Endothelial cell of umbilical vein (primary cell): ENCODE results near the gene RAB3GAP1. TPM values are rescaled to one million over a fixed set of nuclear protein-coding genes. Genes with fewer than 3 reads are reported as not detected.

Experiments
- BruUV-seq: library from RNA; stranded (reverse); fragments of 400-500 nt; replicated peaks from 2 replicates; lab custom pipeline; 2021; lab: Mats Ljungman, UMichigan
- CTCF ChIA-PET: fragments of 300-600, 350-600 bp; sonication (Branson Sonifier 250); formaldehyde crosslinking; loops from one replicate; lab custom pipeline; 2021; ENCODE audit warnings: antibody characterized with exemption, inconsistent platforms; lab: Charles Lee
- POLR2A ChIA-PET: fragments of 300-600, 350-600 bp; sonication (Branson Sonifier 250); formaldehyde crosslinking; loops from one replicate; lab custom pipeline; 2021; ENCODE audit warnings: antibody characterized with exemption, inconsistent platforms; lab: Charles Lee
- DNase-seq: peaks from one replicate; pipeline ENCODE4 v3.0.0-alpha.2; 2011; ENCODE audit warnings: low read depth, low spot score
- FAIRE-seq: peaks from 2 replicates; lab custom pipeline; 2011; peaks lifted over from hg19 to GRCh38; lab: Jason Lieb, UNC
- H2AFZ ChIP-seq: 2 replicates; pipeline ENCODE4 v1.6.0; 2012; ENCODE audit warnings: low read depth, low read length, control low read depth, inconsistent platforms
- H3K27ac ChIP-seq: 2 replicates; pipeline ENCODE4 v1.5.1; 2011; ENCODE audit warnings: low read depth, mild to moderate bottlenecking, control low read depth, low read length, moderate library complexity; ENCODE audit not compliant: insufficient read depth
- H3K27me3 ChIP-seq, 2 experiments: 2 replicates each; pipeline versions ENCODE4 v1.6.0 to v1.6.1; 2011; ENCODE audit warnings: low read length in 2 of 2, mixed read lengths in 1 of 2; ENCODE audit not compliant: control insufficient read depth in 2 of 2, insufficient read depth in 2 of 2
- H3K36me3 ChIP-seq, 2 experiments: 2 replicates in 1 of 2; 3 replicates in 1 of 2; pipeline ENCODE4 v1.5.1; 2011; ENCODE audit warnings: low read length in 2 of 2, mild to moderate bottlenecking in 1 of 2, moderate library complexity in 1 of 2; ENCODE audit not compliant: control insufficient read depth in 2 of 2, insufficient read depth in 2 of 2; ENCODE audit errors: extremely low read depth in 1 of 2
- H3K4me1 ChIP-seq: 3 replicates; pipeline ENCODE4 v1.5.1; 2011; ENCODE audit warnings: mild to moderate bottlenecking, low read length; ENCODE audit not compliant: control insufficient read depth, insufficient read depth; ENCODE audit errors: extremely low read depth
- H3K4me2 ChIP-seq: 2 replicates; pipeline ENCODE4 v1.6.1; 2011; ENCODE audit warnings: low read length, control low read depth, mixed read lengths; ENCODE audit not compliant: insufficient read depth
- H3K4me3 ChIP-seq, 3 experiments: fragments of 200-600 bp in 1 of 3; sonication (generic), shearing (Covaris generic) in 1 of 3; replicated peaks in 1 of 3; 2 replicates each; pipeline ENCODE4 v1.5.1; 2011 to 2016; ENCODE audit warnings: control low read depth in 3 of 3, low read length in 3 of 3, mild to moderate bottlenecking in 2 of 3, inconsistent platforms in 1 of 3, low read depth in 1 of 3, moderate library complexity in 1 of 3; ENCODE audit not compliant: insufficient read depth in 1 of 3
- H3K79me2 ChIP-seq: 2 replicates; pipeline ENCODE4 v1.6.0; 2012; ENCODE audit warnings: low read length, inconsistent platforms; ENCODE audit not compliant: control insufficient read depth, insufficient read depth
- H3K9ac ChIP-seq: replicated peaks from 2 replicates; pipeline ENCODE3; 2011; ENCODE audit warnings: low read length, control low read depth; ENCODE audit not compliant: insufficient read depth; ENCODE audit errors: extremely low read depth
- H3K9me1 ChIP-seq: replicated peaks from 3 replicates; pipeline ENCODE4 v1.6.0; 2011; ENCODE audit warnings: mild to moderate bottlenecking, low read length; ENCODE audit not compliant: control insufficient read depth, insufficient read depth; ENCODE audit errors: extremely low read depth
- H3K9me3 ChIP-seq: replicated peaks from 2 replicates; pipeline ENCODE4 v1.5.1; 2012; ENCODE audit warnings: low read length, inconsistent platforms; ENCODE audit not compliant: control insufficient read depth, insufficient read depth
- H4K20me1 ChIP-seq: replicated peaks from 2 replicates; pipeline ENCODE3; 2011; ENCODE audit warnings: mild to moderate bottlenecking, low read length; ENCODE audit not compliant: control insufficient read depth, insufficient read depth; ENCODE audit errors: extremely low read depth
- EZH2 ChIP-seq: IDR thresholded peaks from 2 replicates; pipeline ENCODE4 v1.6.1; 2012; ENCODE audit warnings: borderline replicate concordance, low read depth, mild to moderate bottlenecking, moderate library complexity, low read length, inconsistent platforms; ENCODE audit not compliant: severe bottlenecking
- FOS ChIP-seq: IDR thresholded peaks from 2 replicates; pipeline ENCODE4 v1.6.1; 2011; ENCODE audit warnings: mild to moderate bottlenecking, low read length, moderate library complexity, borderline replicate concordance; ENCODE audit not compliant: insufficient read depth
- GATA2 ChIP-seq: IDR thresholded peaks from 2 replicates; pipeline ENCODE4 v1.7.0; 2011; ENCODE audit warnings: low read depth, mild to moderate bottlenecking, moderate library complexity, mixed read lengths, low read length; ENCODE audit not compliant: insufficient read length, insufficient read depth
- JUN ChIP-seq: IDR thresholded peaks from 2 replicates; pipeline ENCODE4 v1.6.1; 2011; ENCODE audit warnings: borderline replicate concordance, low read depth; ENCODE audit not compliant: insufficient read length, insufficient read depth
- MAX ChIP-seq: IDR thresholded peaks from 2 replicates; pipeline ENCODE4 v1.6.1; 2011; ENCODE audit not compliant: insufficient read depth, insufficient read length
- MYC ChIP-seq: IDR thresholded peaks from one replicate; pipeline ENCODE4 v1.6.1; 2011; ENCODE audit warnings: mild to moderate bottlenecking, low read depth, low read length
- POLR2A ChIP-seq: IDR thresholded peaks from 2 replicates; pipeline ENCODE4 v1.6.1; 2012; ENCODE audit warnings: low read depth, mild to moderate bottlenecking, control low read depth, low read length
- POLR2AphosphoS5 ChIP-seq: IDR thresholded peaks from 2 replicates; pipeline ENCODE4 v1.6.1; 2012; ENCODE audit warnings: low read depth, mild to moderate bottlenecking, control low read depth, low read length, moderate library complexity; ENCODE audit not compliant: insufficient read depth
- dilution Hi-C: fragments of 300-500 bp; cut with MboI; formaldehyde crosslinking; loops from one replicate; pipeline ENCODE4 v1.15.0; 2019; ENCODE audit warnings: low sequenced_read_pairs; ENCODE audit not compliant: extremely low pct_ligation_motif_present
- intact Hi-C: fragments of 100-400 bp; cut with micrococcal nuclease; formaldehyde crosslinking; loops from one replicate; pipeline ENCODE4 v1.10.0; 2022
- polyA plus RNA-seq, 4 experiments: library from polyadenylated mRNA; depleted of rRNA in 3 of 4; stranded (reverse) in 3 of 4; unstranded in 1 of 4; fragments of >200 nt; gene quantifications; 2 replicates each; pipeline versions ENCODE4 v1.2.1 to v1.2.3, GENCODE V29; 2011 to 2012; ENCODE audit warnings: missing spikeins in 1 of 4
- total RNA-seq: library from RNA; stranded (reverse); gene quantifications from 2 replicates; pipeline ENCODE4 v1.2.3, GENCODE V29; 2021
- TF ChIP-seq, protein P1 (sequence below), 2 donors: IDR thresholded peaks; 1 replicate in 1 of 2; 2 replicates in 1 of 2; pipeline ENCODE4 v1.5.1; 2011; ENCODE audit warnings: low read length in 2 of 2, mild to moderate bottlenecking in 2 of 2, moderate library complexity in 2 of 2, control low read depth in 1 of 2, inconsistent platforms in 1 of 2, low read depth in 1 of 2; ENCODE audit not compliant: insufficient read depth in 1 of 2; ENCODE audit errors: extremely low read depth in 1 of 2

RAB3GAP1 gene
- total and polyA plus RNA-seq, 2 donors (not counting 3 experiments of a cell fraction or from before 2014, with no cell fraction given) = 14.9 to 39.5 TPM

GRCh38 chr2:135162786-135163185, 110.7 kb downstream of the RAB3GAP1 start:
- Histone ChIP-seq H3K4me1 (no peaks in the 10 kb centered on the region), H2AFZ (no peak overlapping the region), H3K9me1 (no peaks in the 10 kb centered on the region), H3K27ac (no peak overlapping the region), H3K4me2 (no peak overlapping the region), H3K36me3 (peaks cover 2 to 4% of the 10 kb centered on the region in 2 experiments), H3K9ac (no peak overlapping the region), H4K20me1 (no peaks in the 10 kb centered on the region), H3K9me3 (no peaks in the 10 kb centered on the region), H3K79me2 (peaks cover 2% of the 10 kb centered on the region), H3K27me3 (no peaks in the 10 kb centered on the region), H3K4me3 (no peak overlapping the region)
- TF ChIP-seq MYC (no peak), POLR2AphosphoS5 (no peak), JUN (no peak), EZH2 (no peak)
- BruUV-seq = no TSS peak
- POLR2A ChIA-PET = no interaction called here
- intact Hi-C loops (loop anchor here (10.0 kb wide), 1 partner anchor 158 kb away; no protein-coding TSS in a partner anchor), dilution Hi-C loops (no loop called here)
- FAIRE-seq (peak; percentile 28), DNase-seq (no peak)
- CTCF ChIA-PET = interaction anchor here (0.5 kb wide), 1 partner anchor 115 kb away, joined by 3 read pairs; no protein-coding TSS in a partner anchor

DNA sequence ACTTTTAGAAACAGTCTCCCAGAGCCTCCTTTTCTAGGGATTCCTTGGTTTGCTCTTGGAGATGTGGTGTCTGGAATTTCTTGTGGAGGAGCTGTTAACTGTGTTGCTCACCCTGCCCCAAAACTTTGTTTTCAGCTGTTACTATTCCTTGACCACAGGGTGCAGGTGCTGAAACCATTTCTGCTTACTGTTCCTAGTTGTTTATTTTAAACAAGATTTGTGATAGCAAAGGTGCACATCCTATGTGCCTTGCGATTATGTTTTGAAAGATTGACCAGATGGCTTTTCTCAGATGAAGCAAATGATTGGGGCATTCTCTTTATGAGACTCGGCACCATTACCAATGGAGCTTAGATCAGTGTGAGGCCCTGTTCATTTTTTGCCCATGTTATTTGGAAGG, 111.2 kb downstream of the RAB3GAP1 start:
- FAIRE-seq = no peak
- H3K27me3 ChIP-seq = no peaks in the 10 kb centered on the region
- BruUV-seq = no TSS peak
- no peaks in the 10 kb centered on the region for H3K4me1 ChIP-seq
- no peak overlapping the region for H3K9ac ChIP-seq
- no peak overlapping the region for H3K4me2 ChIP-seq
- no peak overlapping the region for H2AFZ ChIP-seq
- H3K9me1 ChIP-seq = no peaks in the 10 kb centered on the region
- H3K9me3 ChIP-seq = no peaks in the 10 kb centered on the region
- H3K4me3 ChIP-seq = no peak overlapping the region
- dilution Hi-C loops (no loop called here), intact Hi-C loops (loop anchor here (10.0 kb wide), 1 partner anchor 159 kb away; no protein-coding TSS in a partner anchor)
- no peak for DNase-seq
- peaks cover 4 to 6% of the 10 kb centered on the region in 2 experiments for H3K36me3 ChIP-seq
- TF ChIP-seq POLR2AphosphoS5 = no peak
- TF ChIP-seq FOS = no peak
- no peak for TF ChIP-seq EZH2
- no peak for TF ChIP-seq GATA2
- TF ChIP-seq, protein P1, sequence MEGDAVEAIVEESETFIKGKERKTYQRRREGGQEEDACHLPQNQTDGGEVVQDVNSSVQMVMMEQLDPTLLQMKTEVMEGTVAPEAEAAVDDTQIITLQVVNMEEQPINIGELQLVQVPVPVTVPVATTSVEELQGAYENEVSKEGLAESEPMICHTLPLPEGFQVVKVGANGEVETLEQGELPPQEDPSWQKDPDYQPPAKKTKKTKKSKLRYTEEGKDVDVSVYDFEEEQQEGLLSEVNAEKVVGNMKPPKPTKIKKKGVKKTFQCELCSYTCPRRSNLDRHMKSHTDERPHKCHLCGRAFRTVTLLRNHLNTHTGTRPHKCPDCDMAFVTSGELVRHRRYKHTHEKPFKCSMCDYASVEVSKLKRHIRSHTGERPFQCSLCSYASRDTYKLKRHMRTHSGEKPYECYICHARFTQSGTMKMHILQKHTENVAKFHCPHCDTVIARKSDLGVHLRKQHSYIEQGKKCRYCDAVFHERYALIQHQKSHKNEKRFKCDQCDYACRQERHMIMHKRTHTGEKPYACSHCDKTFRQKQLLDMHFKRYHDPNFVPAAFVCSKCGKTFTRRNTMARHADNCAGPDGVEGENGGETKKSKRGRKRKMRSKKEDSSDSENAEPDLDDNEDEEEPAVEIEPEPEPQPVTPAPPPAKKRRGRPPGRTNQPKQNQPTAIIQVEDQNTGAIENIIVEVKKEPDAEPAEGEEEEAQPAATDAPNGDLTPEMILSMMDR (IDR thresholded peaks at IDR 0.05; ENCODE audit: extremely low read depth in 1 of 2, insufficient read depth in 1 of 2, low read depth in 1 of 2, low read length in 2 of 2) = no peak
- TF ChIP-seq JUN = no peak
- no peak for TF ChIP-seq POLR2A
- no peak for TF ChIP-seq MAX
- no peak for TF ChIP-seq MYC
- peaks cover 2% of the 10 kb centered on the region for H3K79me2 ChIP-seq
- CTCF ChIA-PET = interaction anchor here (0.5 to 1.6 kb wide), 3 partner anchors 9 to 547 kb away, joined by 3 to 7 read pairs (median 3); no protein-coding TSS in a partner anchor
- H4K20me1 ChIP-seq = no peaks in the 10 kb centered on the region
- H3K27ac ChIP-seq = no peak overlapping the region
- POLR2A ChIA-PET = no interaction called here
